ENCODE measurements around the gene ZBTB20.

DNA sequence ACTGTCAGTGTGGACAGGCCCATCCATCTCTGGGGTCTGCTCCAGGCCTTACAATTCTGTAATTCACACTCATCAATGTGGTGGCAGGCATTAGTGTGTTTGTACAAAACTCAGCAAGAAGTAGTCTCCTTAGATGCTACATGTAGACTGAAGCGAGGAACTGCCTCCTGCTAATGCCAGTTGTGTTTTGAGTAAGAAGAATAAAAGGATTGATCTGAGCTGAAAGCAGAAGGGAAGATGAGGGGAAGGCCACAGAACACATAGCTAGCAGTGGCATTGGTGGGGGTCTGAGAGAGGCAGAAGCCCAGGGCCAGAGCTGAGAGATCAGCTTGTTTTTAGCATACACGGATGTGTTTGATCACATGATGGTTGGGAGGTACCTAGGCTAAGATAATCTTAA, 709.2 kb downstream of the ZBTB20 start:
- TF ChIP-seq, protein P1, sequence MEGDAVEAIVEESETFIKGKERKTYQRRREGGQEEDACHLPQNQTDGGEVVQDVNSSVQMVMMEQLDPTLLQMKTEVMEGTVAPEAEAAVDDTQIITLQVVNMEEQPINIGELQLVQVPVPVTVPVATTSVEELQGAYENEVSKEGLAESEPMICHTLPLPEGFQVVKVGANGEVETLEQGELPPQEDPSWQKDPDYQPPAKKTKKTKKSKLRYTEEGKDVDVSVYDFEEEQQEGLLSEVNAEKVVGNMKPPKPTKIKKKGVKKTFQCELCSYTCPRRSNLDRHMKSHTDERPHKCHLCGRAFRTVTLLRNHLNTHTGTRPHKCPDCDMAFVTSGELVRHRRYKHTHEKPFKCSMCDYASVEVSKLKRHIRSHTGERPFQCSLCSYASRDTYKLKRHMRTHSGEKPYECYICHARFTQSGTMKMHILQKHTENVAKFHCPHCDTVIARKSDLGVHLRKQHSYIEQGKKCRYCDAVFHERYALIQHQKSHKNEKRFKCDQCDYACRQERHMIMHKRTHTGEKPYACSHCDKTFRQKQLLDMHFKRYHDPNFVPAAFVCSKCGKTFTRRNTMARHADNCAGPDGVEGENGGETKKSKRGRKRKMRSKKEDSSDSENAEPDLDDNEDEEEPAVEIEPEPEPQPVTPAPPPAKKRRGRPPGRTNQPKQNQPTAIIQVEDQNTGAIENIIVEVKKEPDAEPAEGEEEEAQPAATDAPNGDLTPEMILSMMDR (IDR thresholded peaks at IDR 0.05; ENCODE audit: low read depth, low read length, poor library complexity, severe bottlenecking) = no peak
- no peak for TF ChIP-seq EZH2phosphoT487 (IDR thresholded peaks at IDR 0.05; ENCODE audit: borderline replicate concordance, low read length)
